A549 treated with Hydrocortisone at 1 μM for 4 hours (cell line): ENCODE data around the gene VPS45. TPM values are rescaled to one million over a fixed set of nuclear protein-coding genes. Genes with fewer than 3 reads are reported as not detected.

ENCODE experiments used
- total RNA-seq: library from RNA; stranded (reverse); fragments of 200-300 nt; extraction: Qiagen RNA extraction; gene quantifications from 5 replicates; pipeline ENCODE4 v1.2.3, GENCODE V29; 2022

Gene VPS45
- 15.5 to 17.9 TPM (median 16.7 TPM) in 5 replicates for total RNA-seq

DNA sequence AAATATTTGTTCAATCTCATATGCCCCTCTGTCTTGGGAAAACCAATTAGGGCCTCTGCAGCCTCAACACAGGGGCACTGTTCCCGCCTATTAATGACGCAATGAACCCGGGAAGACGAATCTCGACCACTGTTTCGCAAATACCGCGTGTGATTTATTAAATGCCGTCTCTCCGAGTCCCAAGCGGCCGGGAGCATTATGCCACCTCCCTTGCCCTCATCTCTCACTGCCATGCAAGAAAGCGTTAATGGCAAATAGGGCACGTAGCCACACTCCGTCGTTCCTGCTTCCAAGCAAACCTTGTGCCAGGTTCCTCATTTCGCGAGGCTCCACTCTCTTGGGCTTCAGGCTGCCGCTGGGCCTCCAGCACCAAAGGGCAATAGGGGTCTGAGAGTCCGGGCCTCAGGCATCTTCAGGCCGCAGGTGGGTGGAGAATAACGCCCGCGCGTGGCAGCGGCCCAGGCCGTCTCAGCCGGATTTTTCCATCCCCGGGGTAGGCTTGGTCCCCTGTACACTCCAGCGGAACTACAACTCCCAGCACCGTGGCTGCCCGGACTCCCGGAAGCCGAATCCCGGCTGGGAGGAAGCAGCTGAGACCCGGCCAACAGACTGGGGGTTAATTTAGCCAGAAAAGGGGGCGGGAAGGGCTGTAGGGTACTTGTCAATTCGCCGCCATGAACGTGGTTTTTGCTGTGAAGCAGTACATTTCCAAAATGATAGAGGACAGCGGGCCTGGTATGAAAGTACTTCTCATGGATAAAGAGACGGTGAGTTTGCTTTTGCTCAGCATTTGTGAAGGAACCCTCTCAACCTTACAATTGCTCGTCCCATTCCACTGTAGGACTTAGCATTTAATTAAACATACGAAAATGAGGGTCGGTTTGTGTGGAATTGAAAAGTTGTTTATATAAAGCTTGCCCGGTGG is at the start of gene VPS45:
Gene VPS45, plus strand, starts transcription at position 593 of the 925 bp plus-strand sequence. Its CDS starts 82 bp downstream, at position 675.

GRCh38 chr1:150149271-150150132 is 81.9 kb downstream of the VPS45 start, which contains the start of gene PLEKHO1:
TSS of gene PLEKHO1 (plus strand) at chr1:150149916. CDS start at chr1:150150258, 342 bp downstream.

Other genes starting within 250 kb of the VPS45 start
- gene BOLA1, start 168.2 kb upstream of the VPS45 start, total RNA-seq = 17.9 to 24.2 TPM (median 22.7 TPM) in 5 replicates
- gene SV2A, start 149.9 kb upstream of the VPS45 start, total RNA-seq = 0.09 to 0.15 TPM (median 0.09 TPM) in 5 replicates
- 124 to 137 TPM (median 126 TPM) in 5 replicates for gene SF3B4, start 140.0 kb upstream of the VPS45 start, total RNA-seq
- 6.3 to 8.1 TPM (median 7.2 TPM) in 5 replicates for gene MTMR11, start 130.9 kb upstream of the VPS45 start, total RNA-seq
- 8.7 to 13.3 TPM (median 12.0 TPM) in 5 replicates for gene OTUD7B, start 57.0 kb upstream of the VPS45 start, total RNA-seq
- 5.6 to 7.7 TPM (median 6.3 TPM) in 5 replicates for gene PLEKHO1, start 82.1 kb downstream of the VPS45 start, total RNA-seq
- 37.9 to 55.8 TPM (median 42.3 TPM) in 5 replicates for gene ANP32E, start 168.3 kb downstream of the VPS45 start, total RNA-seq
- not detected in 5 replicates for gene CA14, start 190.0 kb downstream of the VPS45 start, total RNA-seq
- gene APH1A, start 201.2 kb downstream of the VPS45 start, total RNA-seq = 134 to 156 TPM (median 147 TPM) in 5 replicates
- 0.15 to 0.33 TPM (median 0.29 TPM) in 5 replicates for gene C1orf54, start 205.0 kb downstream of the VPS45 start, total RNA-seq
- 1.5 to 3.1 TPM (median 2.2 TPM) in 5 replicates for gene CIART, start 214.8 kb downstream of the VPS45 start, total RNA-seq
- gene MRPS21, start 226.1 kb downstream of the VPS45 start, total RNA-seq = 74.4 to 93.9 TPM (median 89.7 TPM) in 5 replicates